Fibroblast of peridontal ligament (primary cell): ENCODE results near the gene FKBP2.

Experiments
- DNase-seq: peaks from one replicate; pipeline ENCODE4 v3.0.0-alpha.2; 2010; ENCODE audit errors: extremely low read depth

Gene FKBP2

DNA sequence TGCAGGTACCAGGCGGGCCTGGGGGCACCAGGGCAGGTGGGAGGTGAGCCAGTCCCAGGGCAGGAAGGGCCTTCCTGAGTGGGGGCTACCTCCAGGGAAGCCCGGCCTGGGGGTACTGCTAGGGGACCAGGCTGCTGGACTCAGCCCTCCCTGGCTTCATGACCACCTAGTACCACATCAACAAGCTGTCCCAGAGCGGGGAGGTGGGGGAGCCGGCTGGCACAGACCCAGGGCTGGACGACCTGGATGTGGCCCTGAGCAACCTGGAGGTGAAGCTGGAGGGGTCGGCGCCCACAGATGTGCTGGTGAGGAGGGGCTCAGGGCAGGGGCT lies 21.6 kb upstream of the FKBP2 start:
- DNase-seq: no peak

DNA sequence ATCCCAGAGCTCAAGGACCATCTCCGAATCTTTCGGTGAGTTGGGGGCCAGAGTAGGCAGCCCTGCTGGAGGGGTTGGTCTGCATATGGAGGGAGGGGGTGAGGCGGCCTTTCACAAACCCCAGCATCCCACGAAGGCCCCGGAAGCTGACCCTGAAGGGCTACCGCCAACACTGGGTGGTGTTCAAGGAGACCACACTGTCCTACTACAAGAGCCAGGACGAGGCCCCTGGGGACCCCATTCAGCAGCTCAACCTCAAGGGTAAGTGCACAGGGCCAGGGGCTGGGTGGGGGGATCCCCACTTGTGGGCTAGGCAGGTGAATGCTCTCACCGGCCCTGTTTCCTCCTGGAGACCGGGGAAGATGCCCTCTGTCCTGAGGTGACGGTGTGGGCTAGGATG lies 21.1 kb upstream of the FKBP2 start:
- DNase-seq: no peak

DNA sequence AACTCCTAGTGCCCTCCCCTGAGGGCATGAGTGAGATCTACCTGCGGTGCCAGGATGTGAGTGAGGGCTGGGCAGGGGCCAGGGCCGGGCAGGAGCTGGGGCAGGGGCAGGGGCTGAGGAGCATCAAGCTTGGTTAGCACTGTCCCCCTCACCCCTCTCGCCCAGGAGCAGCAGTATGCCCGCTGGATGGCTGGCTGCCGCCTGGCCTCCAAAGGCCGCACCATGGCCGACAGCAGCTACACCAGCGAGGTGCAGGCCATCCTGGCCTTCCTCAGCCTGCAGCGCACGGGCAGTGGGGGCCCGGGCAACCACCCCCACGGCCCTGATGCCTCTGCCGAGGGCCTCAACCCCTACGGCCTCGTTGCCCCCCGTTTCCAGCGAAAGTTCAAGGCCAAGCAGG lies 20.6 kb upstream of the FKBP2 start:
- DNase-seq: no peak

DNA sequence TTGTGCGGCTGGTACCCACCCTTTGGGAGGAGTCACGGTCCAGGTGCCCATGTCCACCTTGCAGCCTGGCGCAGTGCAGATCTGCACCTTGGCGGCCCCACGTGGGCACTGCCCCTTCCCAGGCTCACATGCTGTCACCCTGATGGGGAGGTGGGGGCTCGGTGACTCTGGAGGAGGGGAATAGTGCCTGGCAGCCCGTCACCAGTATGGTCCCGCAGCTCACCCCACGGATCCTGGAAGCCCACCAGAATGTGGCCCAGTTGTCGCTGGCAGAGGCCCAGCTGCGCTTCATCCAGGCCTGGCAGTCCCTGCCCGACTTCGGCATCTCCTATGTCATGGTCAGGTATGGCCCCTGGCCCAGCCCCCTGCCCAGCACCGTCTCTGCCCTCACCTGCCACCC lies 20.1 kb upstream of the FKBP2 start:
- no peak for DNase-seq

DNA sequence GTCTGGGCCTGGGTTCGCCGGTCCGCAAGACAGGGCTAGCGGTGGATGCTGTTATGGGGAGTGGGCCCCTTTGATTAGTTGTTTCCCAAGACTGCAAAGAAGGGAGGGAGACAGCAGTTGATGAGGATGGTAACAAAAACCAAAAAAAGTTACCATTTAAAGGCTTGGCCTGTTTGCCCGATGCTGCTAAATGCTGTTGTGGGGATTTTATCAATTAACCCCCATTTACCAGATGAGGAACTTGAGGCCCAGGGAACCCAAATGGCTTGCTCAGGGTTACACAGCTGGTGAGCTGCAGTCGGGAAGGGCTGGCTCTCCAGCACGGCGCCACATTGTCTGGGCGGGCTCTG lies 18.3 kb upstream of the FKBP2 start:
- no peak for DNase-seq

DNA sequence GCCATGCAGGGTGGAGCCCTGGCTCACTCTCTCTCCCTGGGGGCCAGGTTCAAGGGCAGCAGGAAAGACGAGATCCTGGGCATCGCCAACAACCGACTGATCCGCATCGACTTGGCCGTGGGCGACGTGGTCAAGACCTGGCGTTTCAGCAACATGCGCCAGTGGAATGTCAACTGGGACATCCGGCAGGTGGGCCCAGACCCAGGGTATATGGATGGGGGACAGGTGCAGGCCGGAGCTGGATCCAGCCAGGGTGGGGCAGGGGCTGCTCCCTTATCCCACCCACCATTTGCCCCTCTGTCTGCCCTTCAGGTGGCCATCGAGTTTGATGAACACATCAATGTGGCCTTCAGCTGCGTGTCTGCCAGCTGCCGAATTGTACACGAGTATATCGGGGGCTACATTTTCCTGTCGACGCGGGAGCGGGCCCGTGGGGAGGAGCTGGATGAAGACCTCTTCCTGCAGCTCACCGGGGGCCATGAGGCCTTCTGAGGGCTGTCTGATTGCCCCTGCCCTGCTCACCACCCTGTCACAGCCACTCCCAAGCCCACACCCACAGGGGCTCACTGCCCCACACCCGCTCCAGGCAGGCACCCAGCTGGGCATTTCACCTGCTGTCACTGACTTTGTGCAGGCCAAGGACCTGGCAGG lies 17.8 kb upstream of the FKBP2 start:
- DNase-seq: no peak

DNA sequence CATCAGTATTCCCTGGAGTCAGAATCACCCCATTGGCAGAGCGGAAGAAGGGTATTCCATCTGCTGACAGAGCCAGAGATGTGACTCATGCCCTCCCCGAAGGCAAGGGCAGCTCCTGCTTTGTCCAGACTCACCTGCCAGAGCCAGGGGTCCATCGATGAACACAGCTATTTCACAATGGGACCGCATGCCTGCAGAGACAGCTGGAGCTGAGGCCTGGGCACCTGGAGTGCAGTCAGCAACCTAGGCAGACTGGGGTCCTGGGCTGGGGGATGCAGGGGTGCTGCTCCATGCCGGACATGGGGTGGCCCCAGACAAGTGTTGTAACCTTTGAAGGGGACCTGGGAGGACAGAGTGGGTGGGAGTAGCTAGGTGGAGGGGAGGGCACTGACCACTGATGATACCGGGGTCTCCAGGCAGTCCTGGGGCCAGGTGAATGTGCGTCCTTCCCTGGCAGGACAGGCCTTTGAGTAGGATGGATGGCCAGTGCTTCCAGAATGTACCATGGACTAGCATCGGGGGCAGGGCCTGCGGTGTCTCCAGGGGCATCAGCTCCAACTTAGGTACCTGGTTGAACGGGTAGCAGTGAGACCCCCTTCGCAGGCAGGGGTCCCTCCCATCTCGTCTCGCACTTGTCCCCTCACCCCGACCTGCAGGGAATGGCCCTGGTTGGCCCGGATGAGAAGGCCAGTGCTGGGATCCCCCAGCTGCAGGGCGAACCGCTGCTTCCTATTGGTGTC lies 16.6 kb upstream of the FKBP2 start:
- no peak for DNase-seq

DNA sequence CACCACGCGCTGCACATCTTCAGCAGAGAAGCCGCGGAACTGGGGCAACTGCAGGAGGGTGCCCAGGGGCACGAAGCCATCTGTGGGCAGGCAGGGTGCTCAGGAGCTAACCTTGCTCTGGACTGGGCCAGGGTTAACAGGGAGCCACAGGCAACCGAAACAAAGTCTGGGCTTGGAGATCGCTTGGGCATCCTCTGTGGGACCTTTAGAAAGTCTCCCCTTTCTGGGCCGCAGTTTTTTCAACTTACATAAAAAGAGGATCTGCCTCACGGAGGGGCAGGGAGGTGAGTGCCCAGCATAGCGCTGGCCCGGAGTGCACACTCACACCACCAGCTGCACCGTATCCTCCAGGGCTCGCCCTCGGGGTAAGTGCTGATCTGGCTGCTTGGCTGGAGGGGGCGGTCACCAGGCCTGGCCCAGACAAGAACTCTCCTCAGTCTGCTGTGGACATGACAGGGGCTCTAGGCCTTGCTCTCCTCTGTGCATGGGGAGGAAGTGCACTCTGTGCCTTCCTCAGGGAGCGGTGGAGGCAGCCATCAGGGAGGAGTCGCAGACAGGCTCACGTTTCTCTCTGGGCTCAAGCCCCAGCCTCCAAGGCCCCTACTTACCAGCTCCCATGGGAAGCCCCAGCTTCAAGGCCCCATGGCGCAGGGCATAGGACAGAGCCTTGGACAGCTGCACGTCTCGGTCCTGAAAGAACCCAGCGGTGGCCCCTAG lies 15.8 kb upstream of the FKBP2 start:
- DNase-seq: no peak

DNA sequence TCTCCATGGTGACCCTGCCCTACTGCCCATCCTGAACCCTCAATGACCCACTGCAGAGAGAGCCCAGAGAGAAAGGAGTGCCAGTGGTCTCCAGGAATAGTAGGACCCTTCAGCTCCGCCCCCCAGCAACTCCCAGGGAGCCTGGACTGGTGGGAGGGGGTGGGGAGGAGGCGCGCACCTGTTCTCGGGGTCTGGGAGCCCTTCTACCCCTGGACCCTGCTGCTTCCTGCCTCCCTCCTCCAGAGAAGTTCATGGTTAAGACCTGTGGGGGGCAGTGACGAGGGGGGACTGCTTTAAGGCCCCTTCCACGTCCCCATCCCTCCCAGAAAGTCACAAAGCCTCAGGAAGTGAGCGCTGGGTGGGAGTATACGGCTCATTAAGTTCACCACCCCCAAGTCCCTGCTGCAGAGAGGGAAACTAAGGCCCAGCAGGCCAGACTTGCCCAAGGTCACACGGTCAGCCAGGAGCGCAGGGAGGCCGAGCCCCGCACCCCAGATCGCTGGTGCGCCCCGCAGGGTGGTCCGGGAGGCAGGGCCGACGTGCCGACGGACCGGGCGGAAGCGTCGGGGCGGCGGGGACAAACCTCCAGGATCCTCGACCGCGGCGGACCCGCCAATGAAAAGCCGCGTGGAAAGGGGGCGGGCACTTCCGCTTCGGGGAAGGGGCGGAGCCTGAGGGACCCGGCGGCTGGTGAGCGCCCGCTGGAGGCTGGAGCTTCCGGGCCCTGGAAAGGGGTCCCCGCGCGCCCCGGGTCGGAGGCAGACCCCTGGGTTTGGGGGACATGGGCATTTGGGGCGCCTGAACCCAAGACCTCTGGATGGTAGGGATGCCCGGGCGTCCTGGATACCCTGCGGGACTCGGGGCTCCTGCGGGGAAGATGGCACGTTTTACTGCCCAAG lies 15.0 kb upstream of the FKBP2 start, which contains the start of the genes NUDT22 and TRPT1:
Gene NUDT22, plus strand, starts transcription at position 667 of the 899 bp plus-strand sequence. CDS start 379 bp downstream, outside the sequence.
Gene TRPT1, minus strand, starts transcription at position 579 of the 899 bp plus-strand sequence. Its CDS starts 326 bp downstream, at position 253.
- DNase-seq: peak; percentile 64

DNA sequence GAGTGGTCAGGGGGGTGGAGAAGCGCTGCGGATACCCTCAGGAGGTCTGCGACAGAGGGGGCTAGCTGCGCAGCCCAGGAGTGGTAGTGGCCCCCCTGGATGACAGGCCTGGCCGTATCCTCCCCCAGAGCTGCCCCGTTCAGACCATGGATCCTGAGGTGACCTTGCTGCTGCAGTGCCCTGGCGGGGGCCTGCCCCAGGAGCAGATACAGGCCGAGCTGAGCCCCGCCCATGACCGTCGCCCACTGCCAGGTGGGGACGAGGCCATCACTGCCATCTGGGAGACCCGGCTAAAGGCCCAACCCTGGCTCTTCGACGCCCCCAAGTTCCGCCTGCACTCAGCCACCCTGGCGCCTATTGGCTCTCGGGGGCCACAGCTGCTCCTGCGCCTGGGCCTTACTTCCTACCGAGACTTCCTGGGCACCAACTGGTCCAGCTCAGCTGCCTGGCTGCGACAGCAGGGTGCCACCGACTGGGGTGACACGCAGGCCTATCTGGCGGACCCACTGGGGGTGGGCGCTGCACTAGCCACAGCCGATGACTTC lies 14.3 kb upstream of the FKBP2 start:
- DNase-seq: no peak

DNA sequence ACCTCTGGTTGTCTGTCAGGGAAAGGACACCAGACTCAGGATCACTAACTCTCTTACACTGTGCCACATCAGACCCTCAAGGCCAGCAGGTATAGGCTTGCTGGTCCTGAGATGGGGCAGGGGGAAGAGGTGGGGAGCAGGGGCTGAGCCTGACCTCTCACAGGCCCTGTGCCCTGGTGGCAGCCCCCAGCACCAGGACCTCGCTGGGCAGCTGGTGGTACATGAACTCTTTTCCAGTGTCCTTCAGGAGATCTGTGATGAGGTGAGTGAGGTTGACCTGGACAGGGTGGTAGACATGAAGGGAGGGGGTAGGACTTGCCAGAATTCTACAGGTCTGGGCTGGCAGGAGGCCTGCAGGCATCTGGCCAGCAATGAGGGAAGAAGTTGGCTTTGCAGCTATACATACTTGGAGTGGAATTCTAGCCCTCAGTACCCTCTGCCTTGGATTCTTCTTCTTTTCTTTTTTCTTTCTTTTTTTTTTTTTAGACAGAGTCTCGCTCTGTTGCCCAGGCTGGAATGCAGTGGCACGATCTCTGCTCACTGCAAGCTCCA lies 13.4 kb upstream of the FKBP2 start:
- DNase-seq: no peak

DNA sequence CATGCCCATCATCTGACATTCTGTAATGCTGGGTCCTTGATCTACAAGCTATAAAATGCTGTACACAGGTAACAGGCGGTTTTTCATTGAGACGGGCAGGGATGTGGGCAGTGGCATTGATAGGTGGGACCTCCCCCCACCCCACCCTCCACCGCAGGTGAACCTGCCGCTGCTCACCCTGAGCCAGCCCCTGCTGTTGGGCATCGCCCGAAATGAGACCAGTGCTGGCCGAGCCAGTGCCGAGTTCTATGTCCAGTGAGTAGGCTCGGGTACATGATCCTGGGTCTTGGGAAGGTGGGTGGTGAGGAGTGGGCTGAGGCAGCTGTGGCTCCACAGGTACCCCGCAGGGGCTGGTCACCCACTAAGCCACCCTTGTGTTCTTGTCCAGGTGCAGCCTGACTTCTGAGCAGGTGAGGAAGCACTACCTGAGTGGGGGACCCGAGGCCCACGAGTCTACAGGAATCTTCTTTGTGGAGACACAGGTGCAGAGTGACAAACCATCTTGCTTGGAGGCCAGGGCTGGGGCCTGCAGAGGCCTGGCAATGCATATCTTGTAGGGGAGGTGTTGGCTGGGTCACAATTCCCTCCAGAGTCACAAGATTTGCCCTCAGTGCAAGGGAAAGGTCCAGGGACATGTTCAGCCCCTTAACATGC lies 11.7 kb upstream of the FKBP2 start:
- no peak for DNase-seq

DNA sequence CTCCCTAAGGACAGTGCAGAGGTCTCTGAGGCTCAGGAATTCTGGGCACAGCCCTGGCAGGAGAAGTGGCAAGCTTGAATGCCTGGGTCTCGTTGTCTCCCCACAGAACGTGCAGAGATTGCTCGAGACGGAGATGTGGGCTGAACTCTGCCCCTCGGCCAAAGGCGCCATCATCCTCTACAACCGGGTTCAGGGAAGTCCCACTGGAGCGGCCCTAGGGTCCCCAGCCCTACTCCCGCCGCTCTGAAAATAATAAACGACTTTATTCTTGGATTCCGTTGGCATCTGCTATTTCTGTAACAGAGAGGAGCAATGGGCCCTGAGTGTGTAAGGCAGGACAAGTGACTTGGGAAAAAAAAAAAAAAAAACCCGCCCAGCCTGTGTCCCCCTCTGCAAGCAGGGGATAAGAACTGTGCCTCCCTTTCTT lies 11.1 kb upstream of the FKBP2 start:
- DNase-seq: no peak

DNA sequence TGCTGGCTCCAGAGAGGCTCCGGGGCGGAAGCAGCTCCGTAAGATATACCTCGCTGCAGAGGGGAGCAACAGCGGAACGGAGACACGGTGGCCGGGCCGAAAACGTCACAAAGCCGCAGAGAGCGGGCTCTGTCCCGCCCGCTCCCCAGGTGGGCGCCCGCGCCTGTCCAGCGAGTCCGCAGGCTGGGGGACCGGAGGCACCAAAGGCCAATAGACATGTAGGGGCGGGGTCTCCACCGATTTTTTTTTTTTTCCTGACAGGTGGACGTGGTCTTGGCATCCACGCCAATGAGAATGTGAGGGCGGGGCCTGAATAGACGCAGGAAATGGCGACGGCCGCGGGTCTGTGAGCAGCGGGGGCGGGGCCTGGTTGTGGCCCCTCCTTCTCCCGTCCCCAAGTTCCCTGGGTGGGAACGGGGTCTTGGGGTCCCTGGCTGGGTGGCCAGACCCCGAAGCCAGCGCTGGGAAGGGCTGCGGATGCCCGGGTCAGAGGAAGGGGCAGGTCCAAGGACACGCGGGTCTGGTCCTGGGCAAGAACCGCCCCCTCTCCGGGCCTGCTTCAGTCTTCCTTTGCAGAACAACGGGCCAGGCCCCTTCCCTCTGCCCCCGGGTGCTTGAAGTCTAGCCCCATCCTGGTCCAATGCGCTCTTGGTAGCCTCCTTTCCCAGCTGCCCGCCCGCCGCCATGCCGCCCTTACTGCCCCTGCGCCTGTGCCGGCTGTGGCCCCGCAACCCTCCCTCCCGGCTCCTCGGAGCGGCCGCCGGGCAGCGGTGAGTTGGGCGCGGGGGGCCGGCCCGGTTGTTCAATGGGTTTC lies 10.5 kb upstream of the FKBP2 start, which contains the start of gene DNAJC4:
Gene DNAJC4, plus strand, starts transcription at position 378 of the 814 bp plus-strand sequence. Its CDS starts 307 bp downstream, at position 685.
- peak; percentile 71 for DNase-seq

DNA sequence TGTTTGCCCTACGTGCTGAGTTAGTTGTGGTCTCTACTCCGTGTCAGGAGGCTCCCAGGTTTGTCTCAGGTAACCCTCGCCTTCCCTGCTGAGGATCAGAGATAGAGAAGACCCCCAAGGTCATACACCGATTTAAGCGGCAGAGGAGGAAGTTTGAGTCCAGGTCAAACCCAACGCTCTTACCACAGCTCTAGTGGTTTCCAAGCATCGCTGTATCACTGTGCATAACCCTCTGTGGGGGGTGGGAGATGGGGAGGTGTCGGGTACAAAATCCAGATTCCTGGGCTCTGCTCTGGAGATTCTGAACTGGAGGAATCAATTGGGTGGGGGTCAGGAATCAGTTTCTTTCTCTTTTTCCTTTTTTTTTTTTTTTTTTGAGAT lies 9.9 kb upstream of the FKBP2 start:
- DNase-seq: no peak

DNA sequence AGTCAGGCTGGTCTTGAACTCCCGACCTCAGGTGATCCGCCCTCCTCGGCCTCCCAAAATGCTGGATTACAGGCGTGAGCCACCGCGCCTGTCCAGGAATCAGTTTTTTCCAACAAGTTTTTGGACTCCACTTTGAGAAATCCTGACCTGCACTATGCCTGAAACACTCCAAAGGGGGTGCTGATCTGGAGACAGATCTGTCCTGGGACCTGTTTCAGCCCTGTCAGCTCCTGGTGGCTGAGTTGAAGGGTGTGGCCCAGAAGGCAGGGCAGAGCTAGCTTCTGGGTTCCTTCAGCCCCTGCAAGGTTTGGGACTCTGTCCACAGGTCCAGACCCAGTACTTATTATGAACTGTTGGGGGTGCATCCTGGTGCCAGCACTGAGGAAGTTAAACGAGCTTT lies 9.3 kb upstream of the FKBP2 start:
- no peak for DNase-seq

DNA sequence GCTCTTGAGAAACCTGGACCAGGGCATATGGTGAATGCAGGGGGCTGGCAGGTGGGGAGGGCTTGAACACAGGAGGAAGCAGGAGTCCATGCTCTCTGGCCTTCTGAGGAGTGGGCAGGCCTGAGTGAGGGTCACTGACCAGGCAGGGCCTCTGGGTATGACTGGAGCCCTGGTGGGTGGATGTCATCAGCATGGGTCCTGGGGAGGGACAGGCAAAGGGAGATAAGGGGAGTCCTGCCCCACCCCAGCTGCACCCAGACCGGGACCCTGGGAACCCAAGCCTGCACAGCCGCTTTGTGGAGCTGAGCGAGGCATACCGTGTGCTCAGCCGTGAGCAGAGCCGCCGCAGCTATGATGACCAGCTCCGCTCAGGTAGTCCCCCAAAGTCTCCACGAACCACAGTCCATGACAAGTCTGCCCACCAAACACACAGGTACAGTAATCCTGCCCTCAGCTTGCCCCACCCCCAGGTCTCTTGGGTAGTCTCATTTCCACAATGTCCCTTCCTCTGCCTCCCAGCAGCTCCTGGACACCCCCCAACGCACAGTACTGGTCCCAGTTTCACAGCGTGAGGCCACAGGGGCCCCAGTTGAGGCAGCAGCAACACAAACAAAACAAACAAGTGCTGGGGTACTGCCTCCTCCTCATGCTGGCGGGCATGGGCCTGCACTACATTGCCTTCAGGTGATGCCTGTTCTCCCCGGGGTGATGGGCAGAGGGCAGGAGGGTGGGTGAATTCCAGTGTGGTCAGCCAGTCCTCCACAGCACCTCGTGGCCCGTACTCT lies 8.5 kb upstream of the FKBP2 start:
- no peak for DNase-seq

DNA sequence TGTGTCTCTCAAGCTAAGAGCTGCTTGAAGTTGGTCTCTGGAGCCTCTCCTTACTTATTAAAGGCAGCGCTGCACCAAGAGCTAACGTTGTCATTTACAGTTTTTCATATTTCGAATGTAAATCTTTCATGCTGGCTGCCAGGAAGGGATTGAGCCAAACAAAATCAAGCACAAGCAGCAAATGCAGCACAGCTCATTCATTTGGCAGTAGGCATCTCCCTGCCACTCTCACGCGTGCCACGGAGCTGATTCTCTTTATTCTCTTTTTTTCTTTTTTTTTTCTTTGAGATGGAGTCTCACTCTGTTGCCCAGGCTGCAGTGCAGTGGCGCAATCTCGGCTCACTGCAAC lies 8.0 kb upstream of the FKBP2 start:
- DNase-seq: no peak

DNA sequence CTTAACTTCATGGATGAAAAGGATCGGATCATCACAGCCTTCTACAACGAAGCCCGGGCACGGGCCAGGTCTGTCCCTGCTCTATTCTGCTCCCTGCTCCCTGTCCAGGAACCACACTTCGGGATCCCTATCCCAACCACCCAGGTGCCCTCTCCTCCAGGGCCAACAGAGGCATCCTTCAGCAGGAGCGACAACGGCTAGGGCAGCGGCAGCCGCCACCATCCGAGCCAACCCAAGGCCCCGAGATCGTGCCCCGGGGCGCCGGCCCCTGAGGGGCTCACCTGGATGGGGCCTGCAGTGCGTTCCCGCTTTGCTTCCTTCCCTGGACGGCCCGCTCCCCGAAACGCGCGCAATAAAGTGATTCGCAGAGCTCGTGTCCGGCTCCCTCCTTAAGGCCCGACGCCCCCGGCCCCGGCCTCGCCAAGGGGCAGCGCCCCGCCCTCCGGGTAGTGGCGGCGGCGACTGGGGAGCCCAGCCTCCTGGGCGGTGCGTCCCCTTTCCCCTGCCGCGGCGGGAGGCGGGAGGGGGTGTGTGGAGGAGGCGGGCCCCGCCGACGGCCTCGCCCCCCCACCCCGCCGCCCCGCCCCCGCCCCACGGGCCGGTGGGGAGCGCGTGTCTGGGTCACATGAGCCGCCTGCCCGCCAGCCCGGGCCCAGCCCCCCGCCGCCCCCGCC lies 6.8 kb upstream of the FKBP2 start, which contains the start of gene VEGFB:
Gene VEGFB, plus strand, starts transcription at position 672 of the 674 bp plus-strand sequence. CDS start 250 bp downstream, outside the sequence.
- no peak for DNase-seq
